ENCODE data around the gene POLR2J3.
"Not testable (repeated sequence)": the region's sequence is repeated elsewhere in the genome, so short reads cannot be mapped to it uniquely, and the experiment has no call there.

POLR2J3 gene

GRCh38 chr7:102535062-102535615, 37.2 kb downstream of the POLR2J3 start:
- not testable (repeated sequence) for H3K27ac ChIP-seq (ENCODE audit: low read depth, low read length); H3K36me3 ChIP-seq (ENCODE audit: insufficient read depth, low read length); H3K9ac ChIP-seq (ENCODE audit: low read length); H3K27me3 ChIP-seq (ENCODE audit: control insufficient read depth in 1 of 2, insufficient read depth in 2 of 2, low read length in 2 of 2); H3K4me3 ChIP-seq (ENCODE audit: low read depth in 1 of 2, low read length in 2 of 2); H3K9me3 ChIP-seq (ENCODE audit: low read length); H3K4me1 ChIP-seq (ENCODE audit: insufficient read depth, low read length)

- not testable (repeated sequence) for H3K4me1 ChIP-seq (ENCODE audit: insufficient read depth, low read length); H3K9me3 ChIP-seq (ENCODE audit: low read length); H3K36me3 ChIP-seq (ENCODE audit: insufficient read depth, low read length); H3K27me3 ChIP-seq (ENCODE audit: control insufficient read depth in 1 of 2, insufficient read depth in 2 of 2, low read length in 2 of 2); H3K9ac ChIP-seq (ENCODE audit: low read length); H3K4me3 ChIP-seq (ENCODE audit: low read depth in 1 of 2, low read length in 2 of 2); H3K27ac ChIP-seq (ENCODE audit: low read depth, low read length)
Observed at GRCh38 chr7:102532127-102532526, 40.3 kb downstream of the POLR2J3 start.

- H3K27me3 ChIP-seq (ENCODE audit: control insufficient read depth in 1 of 2, insufficient read depth in 2 of 2, low read length in 2 of 2); H3K4me3 ChIP-seq (ENCODE audit: low read depth in 1 of 2, low read length in 2 of 2); H3K36me3 ChIP-seq (ENCODE audit: insufficient read depth, low read length); H3K4me1 ChIP-seq (ENCODE audit: insufficient read depth, low read length); H3K27ac ChIP-seq (ENCODE audit: low read depth, low read length); H3K9me3 ChIP-seq (ENCODE audit: low read length); H3K9ac ChIP-seq (ENCODE audit: low read length): not testable (repeated sequence)
Observed at GRCh38 chr7:102531583-102531982, 40.8 kb downstream of the POLR2J3 start.

- H3K4me1 ChIP-seq (ENCODE audit: insufficient read depth, low read length); H3K27ac ChIP-seq (ENCODE audit: low read depth, low read length); H3K27me3 ChIP-seq (ENCODE audit: control insufficient read depth in 1 of 2, insufficient read depth in 2 of 2, low read length in 2 of 2); H3K36me3 ChIP-seq (ENCODE audit: insufficient read depth, low read length); H3K4me3 ChIP-seq (ENCODE audit: low read depth in 1 of 2, low read length in 2 of 2); H3K9me3 ChIP-seq (ENCODE audit: low read length); H3K9ac ChIP-seq (ENCODE audit: low read length): not testable (repeated sequence)
Observed at GRCh38 chr7:102527822-102528793, 44.3 kb downstream of the POLR2J3 start.

- H3K36me3 ChIP-seq (ENCODE audit: insufficient read depth, low read length); H3K4me3 ChIP-seq (ENCODE audit: low read depth in 1 of 2, low read length in 2 of 2); H3K4me1 ChIP-seq (ENCODE audit: insufficient read depth, low read length); H3K27ac ChIP-seq (ENCODE audit: low read depth, low read length); H3K9me3 ChIP-seq (ENCODE audit: low read length); H3K27me3 ChIP-seq (ENCODE audit: control insufficient read depth in 1 of 2, insufficient read depth in 2 of 2, low read length in 2 of 2); H3K9ac ChIP-seq (ENCODE audit: low read length): not testable (repeated sequence)
Observed at GRCh38 chr7:102527182-102527581, 45.2 kb downstream of the POLR2J3 start.

GRCh38 chr7:102524803-102525202, 47.6 kb downstream of the POLR2J3 start:
- not testable (repeated sequence) for H3K9me3 ChIP-seq (ENCODE audit: low read length); H3K9ac ChIP-seq (ENCODE audit: low read length); H3K27me3 ChIP-seq (ENCODE audit: control insufficient read depth in 1 of 2, insufficient read depth in 2 of 2, low read length in 2 of 2); H3K27ac ChIP-seq (ENCODE audit: low read depth, low read length); H3K4me1 ChIP-seq (ENCODE audit: insufficient read depth, low read length); H3K36me3 ChIP-seq (ENCODE audit: insufficient read depth, low read length); H3K4me3 ChIP-seq (ENCODE audit: low read depth in 1 of 2, low read length in 2 of 2)

GRCh38 chr7:102520797-102521196, 51.6 kb downstream of the POLR2J3 start:
- H3K4me3 ChIP-seq (ENCODE audit: low read depth in 1 of 2, low read length in 2 of 2); H3K9ac ChIP-seq (ENCODE audit: low read length); H3K9me3 ChIP-seq (ENCODE audit: low read length); H3K27me3 ChIP-seq (ENCODE audit: control insufficient read depth in 1 of 2, insufficient read depth in 2 of 2, low read length in 2 of 2); H3K36me3 ChIP-seq (ENCODE audit: insufficient read depth, low read length); H3K27ac ChIP-seq (ENCODE audit: low read depth, low read length); H3K4me1 ChIP-seq (ENCODE audit: insufficient read depth, low read length): not testable (repeated sequence)

GRCh38 chr7:102517550-102518147, 54.7 kb downstream of the POLR2J3 start, which contains the start of gene RASA4B:
Gene RASA4B (minus strand): TSS chr7:102517777. CDS start chr7:102517710, 67 bp downstream.
- not testable (repeated sequence) for H3K27ac ChIP-seq (ENCODE audit: low read depth, low read length); H3K4me1 ChIP-seq (ENCODE audit: insufficient read depth, low read length); H3K9ac ChIP-seq (ENCODE audit: low read length); H3K36me3 ChIP-seq (ENCODE audit: insufficient read depth, low read length); H3K27me3 ChIP-seq (ENCODE audit: control insufficient read depth in 1 of 2, insufficient read depth in 2 of 2, low read length in 2 of 2); H3K4me3 ChIP-seq (ENCODE audit: low read depth in 1 of 2, low read length in 2 of 2); H3K9me3 ChIP-seq (ENCODE audit: low read length)
